ENCODE data around the gene CLMN. TPM values are rescaled to one million over a fixed set of nuclear protein-coding genes. Genes with fewer than 3 reads are reported as not detected.
A peak's percentile ranks its signal among the peaks of the same experiment; 100 is the strongest.

CLMN gene
- total RNA-seq, 4 donors from 2014 or later: 6.5 to 10.0 (median 7.9) TPM

DNA sequence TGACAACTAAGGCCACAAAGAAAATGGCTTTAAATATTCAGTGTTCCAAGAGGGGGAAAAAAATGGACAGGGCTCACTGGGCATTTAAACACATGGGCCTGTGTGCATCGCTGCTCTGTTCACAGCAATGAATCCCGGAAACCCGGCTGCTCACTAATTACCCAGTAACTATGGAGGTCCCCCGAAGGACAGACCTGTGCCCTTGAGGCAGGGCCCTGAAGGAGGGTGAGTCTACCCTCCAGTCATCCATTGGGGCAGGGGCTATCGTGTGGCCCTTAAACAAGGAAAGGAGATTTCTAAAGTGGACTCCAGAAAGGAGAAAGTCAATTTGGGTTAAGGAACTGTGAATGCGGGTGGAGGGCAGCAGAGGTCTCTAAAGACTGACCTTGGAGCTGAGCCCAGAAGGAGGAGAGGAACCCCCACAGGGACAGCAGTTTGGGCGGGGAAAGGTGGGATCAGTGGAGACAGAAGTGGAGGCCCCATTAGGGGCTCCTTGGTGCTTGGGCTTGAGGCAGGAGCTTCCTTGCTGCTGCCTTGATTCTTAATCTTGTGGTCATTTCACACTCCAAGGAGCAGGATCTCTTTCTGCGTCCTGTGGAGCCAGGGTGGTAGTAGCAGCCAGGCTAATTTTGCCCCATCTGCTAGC, 1.4 kb upstream of the CLMN start:
- 87% methylated on average over 7 of the region's 8 CpGs for WGBS
- H3K27ac ChIP-seq (replicated peaks in 1 of 4): peak overlapping the region; percentile 63 to 76 (median 73)
- TF ChIP-seq POLR2AphosphoS5 (IDR thresholded peaks at IDR 0.05): no peak
- TF ChIP-seq EP300 (IDR thresholded peaks at IDR 0.05): no peak
- intact Hi-C loops (cut with DNase I): no loop called here
- no peaks in the 10 kb centered on the region for H3K9me3 ChIP-seq
- no peaks in the 10 kb centered on the region for H3K36me3 ChIP-seq
- H3K27me3 ChIP-seq: no peaks in the 10 kb centered on the region
- no peak for DNase-seq (ENCODE audit: extremely low spot score)
- peaks cover 12 to 25% (median 20%) of the 10 kb centered on the region in 4 donors for H3K4me1 ChIP-seq
- H3K4me3 ChIP-seq: no peak overlapping the region

- no peaks in the 10 kb centered on the region for H3K9me3 ChIP-seq
- no peak for DNase-seq (ENCODE audit: extremely low spot score)
- H3K4me1 ChIP-seq: peaks cover 12 to 25% (median 20%) of the 10 kb centered on the region in 4 donors
- TF ChIP-seq, protein P1, sequence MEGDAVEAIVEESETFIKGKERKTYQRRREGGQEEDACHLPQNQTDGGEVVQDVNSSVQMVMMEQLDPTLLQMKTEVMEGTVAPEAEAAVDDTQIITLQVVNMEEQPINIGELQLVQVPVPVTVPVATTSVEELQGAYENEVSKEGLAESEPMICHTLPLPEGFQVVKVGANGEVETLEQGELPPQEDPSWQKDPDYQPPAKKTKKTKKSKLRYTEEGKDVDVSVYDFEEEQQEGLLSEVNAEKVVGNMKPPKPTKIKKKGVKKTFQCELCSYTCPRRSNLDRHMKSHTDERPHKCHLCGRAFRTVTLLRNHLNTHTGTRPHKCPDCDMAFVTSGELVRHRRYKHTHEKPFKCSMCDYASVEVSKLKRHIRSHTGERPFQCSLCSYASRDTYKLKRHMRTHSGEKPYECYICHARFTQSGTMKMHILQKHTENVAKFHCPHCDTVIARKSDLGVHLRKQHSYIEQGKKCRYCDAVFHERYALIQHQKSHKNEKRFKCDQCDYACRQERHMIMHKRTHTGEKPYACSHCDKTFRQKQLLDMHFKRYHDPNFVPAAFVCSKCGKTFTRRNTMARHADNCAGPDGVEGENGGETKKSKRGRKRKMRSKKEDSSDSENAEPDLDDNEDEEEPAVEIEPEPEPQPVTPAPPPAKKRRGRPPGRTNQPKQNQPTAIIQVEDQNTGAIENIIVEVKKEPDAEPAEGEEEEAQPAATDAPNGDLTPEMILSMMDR (IDR thresholded peaks at IDR 0.05): no peak
- TF ChIP-seq EP300 (IDR thresholded peaks at IDR 0.05) (no peak), POLR2A (IDR thresholded peaks at IDR 0.05; ENCODE audit: low read depth) (no peak), POLR2AphosphoS5 (IDR thresholded peaks at IDR 0.05) (no peak)
- intact Hi-C loops (cut with DNase I): no loop called here
- H3K36me3 ChIP-seq: no peaks in the 10 kb centered on the region
- H3K27me3 ChIP-seq: no peaks in the 10 kb centered on the region
- 48% methylated on average over 13 of the region's 32 CpGs for WGBS
- H3K4me3 ChIP-seq: peak overlapping the region; percentile 73 to 91 (median 78)
- peak overlapping the region; percentile 63 to 76 (median 73) for H3K27ac ChIP-seq (replicated peaks in 1 of 4)
Observed at GRCh38 chr14:95320078-95320895, 579 bp upstream of the CLMN start.

- peaks cover 21 to 42% (median 35%) of the 10 kb centered on the region in 4 donors for H3K4me1 ChIP-seq
- intact Hi-C loops (cut with DNase I): no loop called here
- H3K36me3 ChIP-seq: no peaks in the 10 kb centered on the region
- TF ChIP-seq POLR2A (IDR thresholded peaks at IDR 0.05; ENCODE audit: low read depth) (no peak), EP300 (IDR thresholded peaks at IDR 0.05) (no peak), POLR2AphosphoS5 (IDR thresholded peaks at IDR 0.05) (no peak)
- TF ChIP-seq, protein P1 (IDR thresholded peaks at IDR 0.05): no peak
- no peaks in the 10 kb centered on the region for H3K27me3 ChIP-seq
- no peaks in the 10 kb centered on the region for H3K9me3 ChIP-seq
- peak overlapping the region; percentile 73 to 91 (median 78) for H3K4me3 ChIP-seq
- DNase-seq (ENCODE audit: extremely low spot score): no peak
- WGBS: 33% methylated on average over 19 of the region's 22 CpGs
- peak overlapping the region; percentile 69 to 78 (median 72) for H3K27ac ChIP-seq (replicated peaks in 1 of 4)
Observed at GRCh38 chr14:95318399-95319311, 1.1 kb downstream of the CLMN start.

GRCh38 chr14:95317817-95318343, 1.8 kb downstream of the CLMN start:
- WGBS: 83% methylated on average over 3 of the region's 3 CpGs

More at GRCh38 chr14:95317817-95318343, 1.8 kb downstream of the CLMN start:
- no peak for TF ChIP-seq EP300 (IDR thresholded peaks at IDR 0.05)
- no peak for TF ChIP-seq POLR2A (IDR thresholded peaks at IDR 0.05; ENCODE audit: low read depth)
- TF ChIP-seq, protein P1 (IDR thresholded peaks at IDR 0.05): no peak
- no peak for TF ChIP-seq POLR2AphosphoS5 (IDR thresholded peaks at IDR 0.05)
- Histone ChIP-seq H3K27me3 (no peaks in the 10 kb centered on the region), H3K27ac (replicated peaks in 1 of 4) (peak overlapping the region in 3 of 4 donors; percentile 8 to 70 (median 69)), H3K4me3 (peak overlapping the region in 3 of 4 donors; percentile 75 to 91 (median 82)), H3K36me3 (no peaks in the 10 kb centered on the region), H3K9me3 (no peaks in the 10 kb centered on the region), H3K4me1 (peaks cover 26 to 47% (median 42%) of the 10 kb centered on the region in 4 donors)
- intact Hi-C loops (cut with DNase I): no loop called here
- no peak for DNase-seq (ENCODE audit: extremely low spot score)

All from esophagus muscularis mucosa (tissue), 4 donors.